Measurements from ENCODE around the gene RGS14.

GRCh38 chr5:177357459-177358351 lies at the start of gene RGS14:
- TF ChIP-seq CTCF (conservative IDR thresholded peaks at IDR 0.05; ENCODE audit: low read length) (no peak), EZH2phosphoT487 (IDR thresholded peaks at IDR 0.05; ENCODE audit: borderline replicate concordance, low read depth, low read length) (no peak)
